Gastroesophageal sphincter (tissue), 3 donors: ENCODE measurements around the gene CPNE6.

Source experiments
- CTCF ChIP-seq, 4 experiments: fragments of 200-600 bp in 2 of 4; fragments of 450-650 bp in 2 of 4; sonication (generic) in 1 of 4; IDR thresholded peaks; one replicate each; pipeline ENCODE4 v1.5.1; 2017 to 2019; ENCODE audit warnings: antibody characterized with exemption in 4 of 4, mild to moderate bottlenecking in 2 of 4, moderate library complexity in 2 of 4
- POLR2A ChIP-seq, 2 donors: fragments of 450-650 bp; IDR thresholded peaks; one replicate each; pipeline ENCODE4 v1.6.1; 2017; ENCODE audit warnings: antibody characterized with exemption in 2 of 2, mild to moderate bottlenecking in 2 of 2, moderate library complexity in 1 of 2
- POLR2AphosphoS5 ChIP-seq: sonication (generic); formaldehyde crosslinking; IDR thresholded peaks from one replicate; pipeline ENCODE4 v1.6.1; 2017; ENCODE audit warnings: antibody characterized with exemption

DNA sequence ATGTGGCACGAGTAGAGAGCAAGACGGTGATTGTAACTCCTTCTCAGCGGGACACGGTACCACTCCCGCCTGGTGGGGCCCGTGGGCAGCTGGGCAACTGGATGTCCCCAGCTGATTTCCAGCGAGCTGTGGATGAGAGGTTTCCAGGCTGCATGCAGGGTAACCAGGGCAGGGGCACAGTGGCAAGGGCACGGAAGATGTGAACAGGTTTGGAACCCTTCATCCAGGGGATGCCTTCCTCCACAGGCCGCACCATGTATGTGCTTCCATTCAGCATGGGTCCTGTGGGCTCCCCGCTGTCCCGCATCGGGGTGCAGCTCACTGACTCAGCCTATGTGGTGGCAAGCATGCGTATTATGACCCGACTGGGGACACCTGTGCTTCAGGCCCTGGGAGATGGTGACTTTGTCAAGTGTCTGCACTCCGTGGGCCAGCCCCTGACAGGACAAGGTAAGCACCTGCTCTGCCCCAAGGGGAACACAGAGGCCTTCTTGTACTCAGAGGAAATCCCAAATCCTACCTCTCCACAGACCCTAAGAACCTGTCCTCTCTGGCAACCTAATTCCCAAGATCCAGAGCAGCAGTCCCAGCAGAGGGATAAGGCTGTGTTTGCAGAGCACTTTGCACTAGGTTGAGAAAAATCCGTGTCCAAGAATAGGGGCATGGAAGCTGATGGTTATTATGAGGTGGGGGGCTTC, 27.0 kb downstream of the CPNE6 start:
- TF ChIP-seq POLR2A (IDR thresholded peaks at IDR 0.05), result no peak
- TF ChIP-seq CTCF (IDR thresholded peaks at IDR 0.05), result no peak
- no peak for TF ChIP-seq POLR2AphosphoS5
